Neural progenitor cell (in vitro differentiated cells): Measurements from ENCODE around the gene FASN. TPM values are rescaled to one million over a fixed set of nuclear protein-coding genes. Genes with fewer than 3 reads are reported as not detected.

Experiments
- DNase-seq: peaks from one replicate; pipeline ENCODE4 v3.0.0-alpha.2; 2016; ENCODE audit warnings: low spot score
- H2AFZ ChIP-seq: fragments of 200-600 bp; sonication (generic); replicated peaks from 2 replicates; pipeline ENCODE4 v1.6.1; 2016; ENCODE audit warnings: antibody characterized with exemption
- H3F3A ChIP-seq: fragments of 200-600 bp; sonication (generic); 2 replicates; pipeline ENCODE4 v1.6.1; 2016; ENCODE audit warnings: antibody characterized with exemption, low read depth
- H3K27ac ChIP-seq: fragments of 200-600 bp; sonication (generic); 2 replicates; pipeline ENCODE4 v1.5.1; 2016; ENCODE audit warnings: mild to moderate bottlenecking
- H3K27me3 ChIP-seq: fragments of 200-600 bp; sonication (generic); 2 replicates; pipeline ENCODE4 v1.6.1; 2016; ENCODE audit warnings: mild to moderate bottlenecking, moderate library complexity
- H3K36me3 ChIP-seq: fragments of 200-600 bp; sonication (generic); 2 replicates; pipeline ENCODE4 v1.5.1; 2016
- H3K4me1 ChIP-seq: fragments of 200-600 bp; sonication (generic); 2 replicates; pipeline ENCODE4 v1.6.1; 2016; ENCODE audit warnings: mixed run types
- H3K4me2 ChIP-seq: fragments of 200-600 bp; sonication (generic); 2 replicates; pipeline ENCODE4 v1.6.1; 2016
- H3K4me3 ChIP-seq: fragments of 200-600 bp; sonication (generic); 2 replicates; pipeline ENCODE4 v1.5.1; 2016
- H3K79me2 ChIP-seq: fragments of 200-600 bp; sonication (generic); 2 replicates; pipeline ENCODE4 v1.6.1; 2016; ENCODE audit warnings: low read depth
- H3K9ac ChIP-seq: fragments of 200-600 bp; sonication (generic); 2 replicates; pipeline ENCODE4 v1.6.1; 2016
- H3K9me3 ChIP-seq: fragments of 200-600 bp; sonication (generic); 2 replicates; pipeline ENCODE4 v1.5.1; 2016; ENCODE audit warnings: low read depth
- H4K20me1 ChIP-seq: fragments of 200-600 bp; sonication (generic); 2 replicates; pipeline ENCODE4 v1.6.1; 2016; ENCODE audit warnings: low read depth
- H3K27ac Mint-ChIP-seq: 3 replicates; pipeline ENCODE4 v1.8.0; 2021; ENCODE audit warnings: mixed read lengths
- H3K27me3 Mint-ChIP-seq: 2 replicates; pipeline ENCODE4 v1.8.0; 2022; ENCODE audit warnings: low read depth, mild to moderate bottlenecking, inconsistent platforms, moderate library complexity, mixed read lengths; ENCODE audit not compliant: insufficient read depth
- H3K36me3 Mint-ChIP-seq: 3 replicates; pipeline ENCODE4 v1.8.0; 2021; ENCODE audit warnings: mixed read lengths
- H3K4me1 Mint-ChIP-seq: 3 replicates; pipeline ENCODE4 v1.8.0; 2021; ENCODE audit warnings: mixed read lengths
- H3K4me3 Mint-ChIP-seq: 3 replicates; pipeline ENCODE4 v1.8.0; 2021; ENCODE audit warnings: mild to moderate bottlenecking, moderate library complexity, mixed read lengths
- H3K9me3 Mint-ChIP-seq: 3 replicates; pipeline ENCODE4 v1.8.0; 2020; ENCODE audit warnings: mixed read lengths
- EZH2 ChIP-seq: fragments of 200-600 bp; sonication (generic); IDR thresholded peaks from 2 replicates; pipeline ENCODE4 v1.6.1; 2017; ENCODE audit warnings: antibody characterized with exemption, mild to moderate bottlenecking, moderate library complexity
- EZH2phosphoT487 ChIP-seq: fragments of 200-600 bp; sonication (generic); IDR thresholded peaks from 2 replicates; pipeline ENCODE4 v1.6.1; 2017; ENCODE audit warnings: antibody characterized with exemption
- total RNA-seq: library from RNA; depleted of rRNA; stranded (reverse); fragments of >200 nt; gene quantifications from 2 replicates; pipeline ENCODE4 v1.2.3, GENCODE V29; 2015; ENCODE audit warnings: low replicate concordance
- TF ChIP-seq, protein P1 (sequence below): fragments of 200-600 bp; sonication (generic); IDR thresholded peaks from 2 replicates; pipeline ENCODE4 v1.5.1; 2017; ENCODE audit warnings: antibody characterized with exemption, mild to moderate bottlenecking

FASN gene
- total RNA-seq, 1 donor from 2014 or later, result 77.9 TPM

GRCh38 chr17:82061047-82061925 is 36.8 kb downstream of the FASN start:
- H3K4me3 ChIP-seq, result no peak overlapping the region
- no peaks in the 10 kb centered on the region for H3K9me3 ChIP-seq
- H3K9me3 Mint-ChIP-seq, result no peaks in the 10 kb centered on the region
- no peak overlapping the region for H3K27ac Mint-ChIP-seq
- H3K4me1 ChIP-seq, result peaks cover 4% of the 10 kb centered on the region
- H3K36me3 ChIP-seq, result no peaks in the 10 kb centered on the region
- TF ChIP-seq, protein P1, sequence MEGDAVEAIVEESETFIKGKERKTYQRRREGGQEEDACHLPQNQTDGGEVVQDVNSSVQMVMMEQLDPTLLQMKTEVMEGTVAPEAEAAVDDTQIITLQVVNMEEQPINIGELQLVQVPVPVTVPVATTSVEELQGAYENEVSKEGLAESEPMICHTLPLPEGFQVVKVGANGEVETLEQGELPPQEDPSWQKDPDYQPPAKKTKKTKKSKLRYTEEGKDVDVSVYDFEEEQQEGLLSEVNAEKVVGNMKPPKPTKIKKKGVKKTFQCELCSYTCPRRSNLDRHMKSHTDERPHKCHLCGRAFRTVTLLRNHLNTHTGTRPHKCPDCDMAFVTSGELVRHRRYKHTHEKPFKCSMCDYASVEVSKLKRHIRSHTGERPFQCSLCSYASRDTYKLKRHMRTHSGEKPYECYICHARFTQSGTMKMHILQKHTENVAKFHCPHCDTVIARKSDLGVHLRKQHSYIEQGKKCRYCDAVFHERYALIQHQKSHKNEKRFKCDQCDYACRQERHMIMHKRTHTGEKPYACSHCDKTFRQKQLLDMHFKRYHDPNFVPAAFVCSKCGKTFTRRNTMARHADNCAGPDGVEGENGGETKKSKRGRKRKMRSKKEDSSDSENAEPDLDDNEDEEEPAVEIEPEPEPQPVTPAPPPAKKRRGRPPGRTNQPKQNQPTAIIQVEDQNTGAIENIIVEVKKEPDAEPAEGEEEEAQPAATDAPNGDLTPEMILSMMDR, result no peak
- TF ChIP-seq EZH2 (no peak), EZH2phosphoT487 (no peak)
- no peaks in the 10 kb centered on the region for H4K20me1 ChIP-seq
- no peak overlapping the region for H3K27ac ChIP-seq
- no peak overlapping the region for H3K4me2 ChIP-seq
- no peak overlapping the region for H3K9ac ChIP-seq
- DNase-seq, result no peak
- peaks cover 7% of the 10 kb centered on the region for H3K4me1 Mint-ChIP-seq
- H3K36me3 Mint-ChIP-seq, result peaks cover 3% of the 10 kb centered on the region
- no peaks in the 10 kb centered on the region for H3F3A ChIP-seq
- H3K27me3 ChIP-seq, result no peaks in the 10 kb centered on the region
- no peak overlapping the region for H2AFZ ChIP-seq
- H3K27me3 Mint-ChIP-seq, result peaks cover 3% of the 10 kb centered on the region
- peaks cover 12% of the 10 kb centered on the region for H3K79me2 ChIP-seq
- H3K4me3 Mint-ChIP-seq, result no peak overlapping the region

GRCh38 chr17:82060614-82061013 is 37.4 kb downstream of the FASN start:
- Mint-ChIP-seq H3K4me3 (no peak overlapping the region), H3K4me1 (peaks cover 4% of the 10 kb centered on the region), H3K9me3 (no peaks in the 10 kb centered on the region), H3K27ac (no peak overlapping the region), H3K36me3 (peaks cover 3% of the 10 kb centered on the region), H3K27me3 (no peaks in the 10 kb centered on the region)
- peaks cover 12% of the 10 kb centered on the region for H3K79me2 ChIP-seq
- H3F3A ChIP-seq, result no peaks in the 10 kb centered on the region
- no peaks in the 10 kb centered on the region for H3K9me3 ChIP-seq
- TF ChIP-seq, protein P1, result no peak
- TF ChIP-seq EZH2, result no peak
- no peak for TF ChIP-seq EZH2phosphoT487
- H3K9ac ChIP-seq, result no peak overlapping the region
- no peaks in the 10 kb centered on the region for H3K27me3 ChIP-seq
- H3K27ac ChIP-seq, result no peak overlapping the region
- H4K20me1 ChIP-seq, result peaks cover 6% of the 10 kb centered on the region
- H2AFZ ChIP-seq, result no peak overlapping the region
- no peak overlapping the region for H3K4me3 ChIP-seq
- H3K36me3 ChIP-seq, result no peaks in the 10 kb centered on the region
- no peak overlapping the region for H3K4me2 ChIP-seq
- no peaks in the 10 kb centered on the region for H3K4me1 ChIP-seq
- no peak for DNase-seq

DNA sequence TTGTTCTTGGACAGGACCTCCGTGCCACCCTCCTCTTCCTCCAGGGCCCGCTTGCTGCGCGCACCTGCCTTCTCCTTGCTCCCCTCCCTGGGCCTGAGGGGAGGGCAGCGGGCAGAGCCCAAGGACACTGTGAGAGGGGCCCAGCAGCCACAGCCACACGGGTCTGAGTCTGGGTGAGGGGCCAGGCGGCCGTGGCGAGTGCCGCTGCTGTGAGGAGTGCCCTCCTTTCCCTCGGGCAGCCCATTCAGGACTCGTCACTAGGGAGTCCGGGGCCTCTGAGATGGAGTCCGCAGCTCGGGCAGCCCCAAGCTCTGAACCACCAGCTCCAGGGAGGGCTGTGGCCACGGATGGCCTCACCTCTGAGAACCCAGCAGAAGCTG is 38.0 kb downstream of the FASN start:
- H3K27ac Mint-ChIP-seq, result no peak overlapping the region
- Histone ChIP-seq H3K27ac (no peak overlapping the region), H3K36me3 (no peaks in the 10 kb centered on the region), H3K4me1 (no peaks in the 10 kb centered on the region), H3K9ac (no peak overlapping the region), H3K4me3 (no peak overlapping the region), H3K79me2 (peaks cover 8% of the 10 kb centered on the region), H4K20me1 (peaks cover 8% of the 10 kb centered on the region), H2AFZ (no peak overlapping the region), H3F3A (no peaks in the 10 kb centered on the region), H3K4me2 (no peak overlapping the region), H3K27me3 (no peaks in the 10 kb centered on the region), H3K9me3 (no peaks in the 10 kb centered on the region)
- no peaks in the 10 kb centered on the region for H3K9me3 Mint-ChIP-seq
- no peak for DNase-seq
- H3K36me3 Mint-ChIP-seq, result peaks cover 3% of the 10 kb centered on the region
- no peaks in the 10 kb centered on the region for H3K27me3 Mint-ChIP-seq
- H3K4me1 Mint-ChIP-seq, result peaks cover 4% of the 10 kb centered on the region
- H3K4me3 Mint-ChIP-seq, result peak overlapping the region; percentile 69
- no peak for TF ChIP-seq EZH2
- TF ChIP-seq EZH2phosphoT487, result no peak
- TF ChIP-seq, protein P1, result no peak
